Measurements from ENCODE around the gene IRF2.
"Not testable (repeated sequence)": the region's sequence is repeated elsewhere in the genome, so short reads cannot be mapped to it uniquely, and the experiment has no call there.

IRF2 gene

GRCh38 chr4:184384810-184385557, 89.4 kb downstream of the IRF2 start:
- no peak for DNase-seq

GRCh38 chr4:184384056-184384809, 90.1 kb downstream of the IRF2 start:
- no peak for DNase-seq

- DNase-seq = no peak
Measured at GRCh38 chr4:184383497-184384055, 90.8 kb downstream of the IRF2 start.

- DNase-seq = no peak
Measured at GRCh38 chr4:184382189-184382846, 92.0 kb downstream of the IRF2 start.

GRCh38 chr4:184380707-184381106, 93.6 kb downstream of the IRF2 start:
- no peak for DNase-seq

GRCh38 chr4:184380214-184380613, 94.1 kb downstream of the IRF2 start:
- DNase-seq = not testable (repeated sequence)

GRCh38 chr4:184376923-184377322, 97.4 kb downstream of the IRF2 start:
- DNase-seq = no peak

GRCh38 chr4:184376126-184376838, 98.1 kb downstream of the IRF2 start:
- DNase-seq = no peak

- DNase-seq = not testable (repeated sequence)
Measured at GRCh38 chr4:184375623-184376022, 98.7 kb downstream of the IRF2 start.

- no peak for DNase-seq
Measured at GRCh38 chr4:184375027-184375426, 99.3 kb downstream of the IRF2 start.

GRCh38 chr4:184373886-184374405, 100.4 kb downstream of the IRF2 start:
- DNase-seq = no peak

GRCh38 chr4:184371390-184371787, 103.0 kb downstream of the IRF2 start:
- DNase-seq = no peak

GRCh38 chr4:184370711-184371389, 103.5 kb downstream of the IRF2 start:
- DNase-seq = no peak

- no peak for DNase-seq
Measured at GRCh38 chr4:184369871-184370270, 104.5 kb downstream of the IRF2 start.

GRCh38 chr4:184368731-184369130, 105.6 kb downstream of the IRF2 start:
- no peak for DNase-seq

GRCh38 chr4:184368290-184368689, 106.1 kb downstream of the IRF2 start:
- no peak for DNase-seq

GRCh38 chr4:184364100-184364921, 110.0 kb downstream of the IRF2 start:
- DNase-seq = no peak

- DNase-seq = no peak
Measured at GRCh38 chr4:184363258-184363657, 111.1 kb downstream of the IRF2 start.

- no peak for DNase-seq
Measured at GRCh38 chr4:184362396-184362795, 112.0 kb downstream of the IRF2 start.

GRCh38 chr4:184361443-184361842, 112.9 kb downstream of the IRF2 start:
- no peak for DNase-seq

GRCh38 chr4:184359888-184360287, 114.5 kb downstream of the IRF2 start:
- DNase-seq = no peak

Data from NCI-H1048 (cell line).